Kidney epithelial cell (primary cell): ENCODE measurements around the gene AMBRA1. TPM values are rescaled to one million over a fixed set of nuclear protein-coding genes. Genes with fewer than 3 reads are reported as not detected.

ENCODE experiments used
- DNase-seq: peaks from one replicate; pipeline ENCODE4 v3.0.0-alpha.2; 2010; ENCODE audit warnings: low read depth
- H3K27me3 ChIP-seq: 2 replicates; pipeline ENCODE4 v1.6.0; 2011; ENCODE audit warnings: low read length; ENCODE audit not compliant: control insufficient read depth, insufficient read depth
- H3K36me3 ChIP-seq: 2 replicates; pipeline ENCODE4 v1.5.1; 2011; ENCODE audit warnings: low read length; ENCODE audit not compliant: control insufficient read depth, insufficient read depth
- H3K4me3 ChIP-seq: 2 replicates; pipeline ENCODE4 v1.5.1; 2011; ENCODE audit warnings: low read depth, mild to moderate bottlenecking, control low read depth, low read length
- CTCF ChIP-seq: IDR thresholded peaks from 2 replicates; pipeline ENCODE4 v1.5.1; 2011; ENCODE audit warnings: mild to moderate bottlenecking, moderate library complexity, low read length, control low read depth, inconsistent platforms; ENCODE audit not compliant: insufficient read depth, poor library complexity, severe bottlenecking
- total RNA-seq: library from RNA; depleted of rRNA; stranded (reverse); fragments of >200 nt; gene quantifications from 2 replicates; pipeline ENCODE4 v1.2.3, GENCODE V29; 2015

The AMBRA1 gene
- total RNA-seq, 1 donor from 2014 or later: 23.1 TPM

GRCh38 chr11:46609386-46609785 lies 15.6 kb upstream of the AMBRA1 start:
- TF ChIP-seq CTCF: no peak
- H3K27me3 ChIP-seq: no peaks in the 10 kb centered on the region
- no peak for DNase-seq
- no peaks in the 10 kb centered on the region for H3K36me3 ChIP-seq
- no peak overlapping the region for H3K4me3 ChIP-seq

- H3K27me3 ChIP-seq: no peaks in the 10 kb centered on the region
- no peak for DNase-seq
- TF ChIP-seq CTCF: no peak
Measured at GRCh38 chr11:46607516-46607915, 13.7 kb upstream of the AMBRA1 start.

GRCh38 chr11:46604796-46605195 lies 11.0 kb upstream of the AMBRA1 start:
- H3K27me3 ChIP-seq: no peaks in the 10 kb centered on the region
- TF ChIP-seq CTCF: no peak
- no peak overlapping the region for H3K4me3 ChIP-seq
- DNase-seq: no peak
- peaks cover 3% of the 10 kb centered on the region for H3K36me3 ChIP-seq

More at GRCh38 chr11:46607516-46607915, 13.7 kb upstream of the AMBRA1 start:
- no peak overlapping the region for H3K4me3 ChIP-seq
- H3K36me3 ChIP-seq: peaks cover 3% of the 10 kb centered on the region

GRCh38 chr11:46603704-46604308 lies 10.0 kb upstream of the AMBRA1 start:
- DNase-seq: no peak
- Histone ChIP-seq H3K36me3 (peaks cover 3% of the 10 kb centered on the region), H3K27me3 (no peaks in the 10 kb centered on the region), H3K4me3 (no peak overlapping the region)
- no peak for TF ChIP-seq CTCF

GRCh38 chr11:46601129-46601528 lies 7.3 kb upstream of the AMBRA1 start:
- no peaks in the 10 kb centered on the region for H3K27me3 ChIP-seq
- TF ChIP-seq CTCF: no peak
- DNase-seq: no peak
- H3K36me3 ChIP-seq: peaks cover 3% of the 10 kb centered on the region
- no peak overlapping the region for H3K4me3 ChIP-seq
